ENCODE results near the gene CHIC2. TPM values are rescaled to one million over a fixed set of nuclear protein-coding genes. Genes with fewer than 3 reads are reported as not detected.

The CHIC2 gene
- total RNA-seq, 1 experiment from 2014 or later: 10.8 TPM

GRCh38 chr4:53963336-53963735 is 101.1 kb downstream of the CHIC2 start:
- ChIA-PET RAD21 (ENCODE audit: low non-redundant PET in 1 of 2, low total read pairs in 2 of 2, uncharacterized antibody in 2 of 2, unreplicated experiment in 2 of 2) (no interaction called here), CTCF (no interaction called here), POLR2A (interaction anchor here (1.4 kb wide), 1 partner anchor 13 kb away, joined by 3 read pairs; no protein-coding TSS in a partner anchor)
- H3K9me3 ChIP-seq (ENCODE audit: control insufficient read depth in 1 of 2, insufficient read depth in 1 of 2, low read depth in 1 of 2, low read length in 2 of 2): no peaks in the 10 kb centered on the region
- no peaks in the 10 kb centered on the region for H4K20me1 ChIP-seq (ENCODE audit: insufficient read depth)
- H3K9me2 ChIP-seq (ENCODE audit: insufficient read depth): no peaks in the 10 kb centered on the region
- no peak overlapping the region for H3K4me2 ChIP-seq (ENCODE audit: low read length)
- H3K27me3 ChIP-seq (ENCODE audit: insufficient read depth, low read length): no peaks in the 10 kb centered on the region
- BruUV-seq (replicated peaks): no TSS peak
- ATAC-seq: no peak
- H3K27ac ChIP-seq (ENCODE audit: low read depth, low read length): no peak overlapping the region
- H3K36me3 ChIP-seq (ENCODE audit: control insufficient read depth in 1 of 2, insufficient read depth in 2 of 2, low read length in 2 of 2): no peaks in the 10 kb centered on the region
- H3K4me1 ChIP-seq (ENCODE audit: control insufficient read depth in 1 of 2, insufficient read depth in 2 of 2, low read length in 2 of 2): peaks cover 0 to 3% of the 10 kb centered on the region in 2 experiments; a peak in 1 of 4 replicates
- DNase-seq (ENCODE audit: low read depth, low spot score): no peak
- intact Hi-C loops (cut with micrococcal nuclease): no loop called here
- no peaks in the 10 kb centered on the region for H3K79me2 ChIP-seq (ENCODE audit: insufficient read depth, low read length)
- TF ChIP-seq MAX (IDR thresholded peaks at IDR 0.05) (no peak), SIN3A (IDR thresholded peaks at IDR 0.05; ENCODE audit: low read depth) (no peak), JUND (IDR thresholded peaks at IDR 0.05) (no peak), TCF7L2 (IDR thresholded peaks at IDR 0.05; ENCODE audit: borderline replicate concordance, extremely low read depth, insufficient read depth, insufficient read length) (no peak), SRF (IDR thresholded peaks at IDR 0.05; ENCODE audit: low read depth) (no peak), ZFX (IDR thresholded peaks at IDR 0.05) (no peak), FOSL1 (IDR thresholded peaks at IDR 0.05; ENCODE audit: low read depth) (no peak), SP1 (IDR thresholded peaks at IDR 0.05; ENCODE audit: low read depth) (no peak), CBX3 (IDR thresholded peaks at IDR 0.05; ENCODE audit: low read depth) (no peak), ZNF274 (IDR thresholded peaks at IDR 0.05; ENCODE audit: low read depth, low read length) (no peak)
- H3K4me3 ChIP-seq (replicated peaks in 1 of 2; ENCODE audit: low read depth in 1 of 2, low read length in 2 of 2): no peak overlapping the region
- no peak overlapping the region for H2AFZ ChIP-seq (ENCODE audit: low read depth, low read length, poor library complexity, severe bottlenecking)
- no peak overlapping the region for H3K9ac ChIP-seq (ENCODE audit: low read length)

- no peaks in the 10 kb centered on the region for H3K9me2 ChIP-seq (ENCODE audit: insufficient read depth)
- no peak for ATAC-seq
- no peaks in the 10 kb centered on the region for H3K27me3 ChIP-seq (ENCODE audit: insufficient read depth, low read length)
- H3K79me2 ChIP-seq (ENCODE audit: insufficient read depth, low read length): no peaks in the 10 kb centered on the region
- POLR2A ChIA-PET: interaction anchor here (1.4 kb wide), 1 partner anchor 13 kb away, joined by 3 read pairs; no protein-coding TSS in a partner anchor
- H3K4me3 ChIP-seq (replicated peaks in 1 of 2; ENCODE audit: low read depth in 1 of 2, low read length in 2 of 2): no peak overlapping the region
- H3K4me1 ChIP-seq (ENCODE audit: control insufficient read depth in 1 of 2, insufficient read depth in 2 of 2, low read length in 2 of 2): peaks cover 0 to 3% of the 10 kb centered on the region in 2 experiments; a peak in 1 of 4 replicates
- no peaks in the 10 kb centered on the region for H4K20me1 ChIP-seq (ENCODE audit: insufficient read depth)
- no peaks in the 10 kb centered on the region for H3K9me3 ChIP-seq (ENCODE audit: control insufficient read depth in 1 of 2, insufficient read depth in 1 of 2, low read depth in 1 of 2, low read length in 2 of 2)
- H2AFZ ChIP-seq (ENCODE audit: low read depth, low read length, poor library complexity, severe bottlenecking): no peak overlapping the region
- no peak for DNase-seq (ENCODE audit: low read depth, low spot score)
- no peak overlapping the region for H3K27ac ChIP-seq (ENCODE audit: low read depth, low read length)
- no peaks in the 10 kb centered on the region for H3K36me3 ChIP-seq (ENCODE audit: control insufficient read depth in 1 of 2, insufficient read depth in 2 of 2, low read length in 2 of 2)
- RAD21 ChIA-PET (ENCODE audit: low non-redundant PET in 1 of 2, low total read pairs in 2 of 2, uncharacterized antibody in 2 of 2, unreplicated experiment in 2 of 2): no interaction called here
- no peak overlapping the region for H3K9ac ChIP-seq (ENCODE audit: low read length)
- CTCF ChIA-PET: interaction anchor here (1.1 kb wide), 1 partner anchor 33 kb away, joined by 3 read pairs; no protein-coding TSS in a partner anchor
- intact Hi-C loops (cut with micrococcal nuclease): no loop called here
- H3K4me2 ChIP-seq (ENCODE audit: low read length): no peak overlapping the region
- no TSS peak for BruUV-seq (replicated peaks)
- TF ChIP-seq CEBPB (IDR thresholded peaks at IDR 0.05; ENCODE audit: low read depth) (no peak), EZH2phosphoT487 (IDR thresholded peaks at IDR 0.05; ENCODE audit: borderline replicate concordance) (no peak), EZH2 (IDR thresholded peaks at IDR 0.05) (no peak), JUND (IDR thresholded peaks at IDR 0.05) (no peak), EGR1 (IDR thresholded peaks at IDR 0.05; ENCODE audit: low read depth) (no peak), SRF (IDR thresholded peaks at IDR 0.05; ENCODE audit: low read depth) (no peak), FOSL1 (IDR thresholded peaks at IDR 0.05; ENCODE audit: low read depth) (no peak), CBX3 (IDR thresholded peaks at IDR 0.05; ENCODE audit: low read depth) (no peak)
- TF ChIP-seq, protein P1, sequence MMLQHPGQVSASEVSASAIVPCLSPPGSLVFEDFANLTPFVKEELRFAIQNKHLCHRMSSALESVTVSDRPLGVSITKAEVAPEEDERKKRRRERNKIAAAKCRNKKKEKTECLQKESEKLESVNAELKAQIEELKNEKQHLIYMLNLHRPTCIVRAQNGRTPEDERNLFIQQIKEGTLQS (IDR thresholded peaks at IDR 0.05): no peak
- TF ChIP-seq, protein P2, sequence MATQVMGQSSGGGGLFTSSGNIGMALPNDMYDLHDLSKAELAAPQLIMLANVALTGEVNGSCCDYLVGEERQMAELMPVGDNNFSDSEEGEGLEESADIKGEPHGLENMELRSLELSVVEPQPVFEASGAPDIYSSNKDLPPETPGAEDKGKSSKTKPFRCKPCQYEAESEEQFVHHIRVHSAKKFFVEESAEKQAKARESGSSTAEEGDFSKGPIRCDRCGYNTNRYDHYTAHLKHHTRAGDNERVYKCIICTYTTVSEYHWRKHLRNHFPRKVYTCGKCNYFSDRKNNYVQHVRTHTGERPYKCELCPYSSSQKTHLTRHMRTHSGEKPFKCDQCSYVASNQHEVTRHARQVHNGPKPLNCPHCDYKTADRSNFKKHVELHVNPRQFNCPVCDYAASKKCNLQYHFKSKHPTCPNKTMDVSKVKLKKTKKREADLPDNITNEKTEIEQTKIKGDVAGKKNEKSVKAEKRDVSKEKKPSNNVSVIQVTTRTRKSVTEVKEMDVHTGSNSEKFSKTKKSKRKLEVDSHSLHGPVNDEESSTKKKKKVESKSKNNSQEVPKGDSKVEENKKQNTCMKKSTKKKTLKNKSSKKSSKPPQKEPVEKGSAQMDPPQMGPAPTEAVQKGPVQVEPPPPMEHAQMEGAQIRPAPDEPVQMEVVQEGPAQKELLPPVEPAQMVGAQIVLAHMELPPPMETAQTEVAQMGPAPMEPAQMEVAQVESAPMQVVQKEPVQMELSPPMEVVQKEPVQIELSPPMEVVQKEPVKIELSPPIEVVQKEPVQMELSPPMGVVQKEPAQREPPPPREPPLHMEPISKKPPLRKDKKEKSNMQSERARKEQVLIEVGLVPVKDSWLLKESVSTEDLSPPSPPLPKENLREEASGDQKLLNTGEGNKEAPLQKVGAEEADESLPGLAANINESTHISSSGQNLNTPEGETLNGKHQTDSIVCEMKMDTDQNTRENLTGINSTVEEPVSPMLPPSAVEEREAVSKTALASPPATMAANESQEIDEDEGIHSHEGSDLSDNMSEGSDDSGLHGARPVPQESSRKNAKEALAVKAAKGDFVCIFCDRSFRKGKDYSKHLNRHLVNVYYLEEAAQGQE (IDR thresholded peaks at IDR 0.05; ENCODE audit: low read depth): no peak
Observed at GRCh38 chr4:53962516-53963225, 101.7 kb downstream of the CHIC2 start.
